Liver (tissue), 9 donors: ENCODE data around the gene ATXN7L1. TPM values are rescaled to one million over a fixed set of nuclear protein-coding genes. Genes with fewer than 3 reads are reported as not detected.

Experiments
- DNase-seq: peaks from one replicate; pipeline ENCODE4 v3.0.0-alpha.2; 2017; ENCODE audit warnings: low spot score
- H3K27ac ChIP-seq, 2 donors: one replicate each; pipeline ENCODE4 v1.7.0; 2013; ENCODE audit warnings: inconsistent platforms in 2 of 2, low read length in 2 of 2, control low read depth in 1 of 2, low read depth in 1 of 2, mild to moderate bottlenecking in 1 of 2
- H3K27me3 ChIP-seq, 4 donors: one replicate each; pipeline versions ENCODE4 v1.6.1 to v1.7.0; 2013; ENCODE audit warnings: low read length in 3 of 4, inconsistent platforms in 1 of 4, mild to moderate bottlenecking in 1 of 4, moderate library complexity in 1 of 4; ENCODE audit not compliant: control insufficient read depth in 4 of 4, insufficient read depth in 4 of 4
- H3K36me3 ChIP-seq, 4 donors: one replicate each; pipeline versions ENCODE4 v1.6.1 to v1.7.0; 2013; ENCODE audit warnings: low read length in 3 of 4, mild to moderate bottlenecking in 3 of 4, low read depth in 1 of 4, moderate library complexity in 1 of 4; ENCODE audit not compliant: control insufficient read depth in 4 of 4, insufficient read depth in 3 of 4
- H3K4me1 ChIP-seq, 4 donors: one replicate each; pipeline versions ENCODE4 v1.6.1 to v1.7.0; 2013; ENCODE audit warnings: low read length in 3 of 4, mild to moderate bottlenecking in 3 of 4, moderate library complexity in 1 of 4; ENCODE audit not compliant: control insufficient read depth in 4 of 4, insufficient read depth in 4 of 4
- H3K4me3 ChIP-seq, 3 donors: one replicate each; pipeline versions ENCODE4 v1.6.1 to v1.7.0; 2013; ENCODE audit warnings: low read length in 3 of 3, control low read depth in 1 of 3, low read depth in 1 of 3, mild to moderate bottlenecking in 1 of 3
- H3K9ac ChIP-seq, 2 donors: one replicate each; pipeline ENCODE4 v1.7.0; 2013; ENCODE audit warnings: low read length in 2 of 2, mild to moderate bottlenecking in 2 of 2, moderate library complexity in 2 of 2, control low read depth in 1 of 2, low read depth in 1 of 2
- H3K9me3 ChIP-seq, 4 donors: one replicate each; pipeline versions ENCODE4 v1.6.1 to v1.7.0; 2013; ENCODE audit warnings: low read length in 3 of 4; ENCODE audit not compliant: control insufficient read depth in 4 of 4
- ATF3 ChIP-seq: IDR thresholded peaks from 2 replicates; pipeline ENCODE4 v1.6.1; 2016; ENCODE audit warnings: antibody characterized with exemption
- CTCF ChIP-seq: fragments of 150-350 bp; IDR thresholded peaks from 2 replicates; pipeline ENCODE4 v1.5.1; 2017; ENCODE audit warnings: improper control_type of control experiment, low read depth, low read length; ENCODE audit not compliant: missing input control
- EGR1 ChIP-seq, 2 donors: IDR thresholded peaks; 2 replicates each; pipeline ENCODE4 v1.6.1; 2016 to 2018; ENCODE audit warnings: antibody characterized with exemption in 2 of 2, low read depth in 2 of 2
- FOXA1 ChIP-seq: IDR thresholded peaks from 2 replicates; pipeline ENCODE4 v1.6.1; 2016; ENCODE audit warnings: antibody characterized with exemption
- FOXA2 ChIP-seq: IDR thresholded peaks from 2 replicates; pipeline ENCODE4 v1.6.1; 2016; ENCODE audit warnings: antibody characterized with exemption
- GABPA ChIP-seq, 2 donors: IDR thresholded peaks in 1 of 2; conservative IDR thresholded peaks in 1 of 2; 2 replicates each; pipeline ENCODE4 v1.6.1; 2016; ENCODE audit warnings: antibody characterized with exemption in 2 of 2, mild to moderate bottlenecking in 1 of 2, moderate library complexity in 1 of 2
- HNF4A ChIP-seq, 2 donors: conservative IDR thresholded peaks; 2 replicates each; pipeline ENCODE4 v1.6.1; 2016; ENCODE audit warnings: antibody characterized with exemption in 2 of 2, mild to moderate bottlenecking in 2 of 2
- HNF4G ChIP-seq: IDR thresholded peaks from 2 replicates; pipeline ENCODE4 v1.6.1; 2016; ENCODE audit warnings: antibody characterized with exemption
- JUND ChIP-seq, 2 donors: IDR thresholded peaks; 2 replicates each; pipeline ENCODE4 v1.6.1; 2016; ENCODE audit warnings: antibody characterized with exemption in 2 of 2
- MAX ChIP-seq: IDR thresholded peaks from 2 replicates; pipeline ENCODE4 v1.6.1; 2016; ENCODE audit warnings: antibody characterized with exemption
- NR2F2 ChIP-seq: IDR thresholded peaks from 2 replicates; pipeline ENCODE4 v1.6.1; 2016; ENCODE audit warnings: antibody characterized with exemption
- RAD21 ChIP-seq, 2 donors: IDR thresholded peaks; 2 replicates each; pipeline ENCODE4 v1.6.1; 2016; ENCODE audit warnings: antibody characterized with exemption in 2 of 2, mild to moderate bottlenecking in 2 of 2
- REST ChIP-seq: IDR thresholded peaks from 2 replicates; pipeline ENCODE4 v1.6.1; 2016; ENCODE audit warnings: antibody characterized with exemption, mild to moderate bottlenecking
- RXRA ChIP-seq, 2 donors: IDR thresholded peaks; 2 replicates each; pipeline ENCODE4 v1.6.1; 2017 to 2018; ENCODE audit warnings: antibody characterized with exemption in 2 of 2, mild to moderate bottlenecking in 1 of 2
- SP1 ChIP-seq: IDR thresholded peaks from 2 replicates; pipeline ENCODE4 v1.6.1; 2018; ENCODE audit warnings: antibody characterized with exemption, mild to moderate bottlenecking
- TAF1 ChIP-seq: conservative IDR thresholded peaks from 2 replicates; pipeline ENCODE4 v1.6.1; 2016; ENCODE audit warnings: antibody characterized with exemption, mild to moderate bottlenecking
- YY1 ChIP-seq: IDR thresholded peaks from 2 replicates; pipeline ENCODE4 v1.6.1; 2016; ENCODE audit warnings: antibody characterized with exemption, mild to moderate bottlenecking
- ZBTB33 ChIP-seq: IDR thresholded peaks from 2 replicates; pipeline ENCODE4 v1.6.1; 2016; ENCODE audit warnings: antibody characterized with exemption
- WGBS: extraction: QIAGEN DNeasy Blood & Tissue Kit; methylation state at CpG from one replicate; pipeline ENCODE4 v1.1.7; 2013; 5-methylcytosine and 5-hydroxymethylcytosine counted together
- polyA plus RNA-seq, 2 donors: library from polyadenylated mRNA; stranded (reverse) in 1 of 2; unstranded in 1 of 2; fragments of 200-250 nt in 1 of 2; fragments of >200 nt in 1 of 2; fragmentation: Nextera tagmentation in 1 of 2; extraction: Ambion mirVana in 1 of 2; gene quantifications; one replicate each; pipeline versions ENCODE4 v1.2.1 to v1.2.3, GENCODE V29; 2013 to 2015
- total RNA-seq, 2 donors: library from RNA; depleted of rRNA; stranded (reverse); fragments of >200 nt; gene quantifications; one replicate each; pipeline ENCODE4 v1.2.3, GENCODE V29; 2014
- donor health status: healthy.
- donor health status: healthy.
- donor health status: healthy.
- donor health status: healthy.
- donor health status: healthy.

Gene ATXN7L1
- total and polyA plus RNA-seq, 4 donors, result 2.1 to 7.4 (median 5.3) TPM

- no peak for DNase-seq
- H3K36me3 ChIP-seq, result no peaks in the 10 kb centered on the region
- no peak overlapping the region for H3K9ac ChIP-seq
- TF ChIP-seq FOXA1 (no peak), JUND (IDR thresholded peaks at IDR 0.05) (no peak), FOXA2 (no peak), TAF1 (no peak), HNF4A (conservative IDR thresholded peaks at IDR 0.05) (no peak), MAX (no peak), EGR1 (IDR thresholded peaks at IDR 0.05; ENCODE audit: low read depth in 2 of 2) (no peak), CTCF (no peak), RAD21 (IDR thresholded peaks at IDR 0.05) (no peak), ATF3 (no peak), YY1 (no peak), SP1 (no peak), ZBTB33 (no peak), GABPA (IDR thresholded peaks at IDR 0.05 in 1 of 2, conservative IDR thresholded peaks at IDR 0.05 in 1 of 2) (no peak), HNF4G (no peak), RXRA (IDR thresholded peaks at IDR 0.05) (no peak), NR2F2 (no peak), REST (no peak)
- H3K4me1 ChIP-seq, result no peaks in the 10 kb centered on the region
- H3K27me3 ChIP-seq, result no peaks in the 10 kb centered on the region
- WGBS, result 97% methylated on average over 15 of the region's 15 CpGs
- H3K9me3 ChIP-seq, result no peaks in the 10 kb centered on the region
- H3K27ac ChIP-seq, result no peak overlapping the region
- no peak overlapping the region for H3K4me3 ChIP-seq
Measured at GRCh38 chr7:105788356-105788755, 88.0 kb downstream of the ATXN7L1 start.

- Histone ChIP-seq H3K36me3 (no peaks in the 10 kb centered on the region), H3K9me3 (no peaks in the 10 kb centered on the region), H3K27me3 (no peaks in the 10 kb centered on the region), H3K9ac (no peak overlapping the region), H3K4me1 (no peaks in the 10 kb centered on the region), H3K4me3 (no peak overlapping the region), H3K27ac (no peak overlapping the region)
- TF ChIP-seq SP1 (no peak), CTCF (no peak), JUND (IDR thresholded peaks at IDR 0.05) (no peak), EGR1 (IDR thresholded peaks at IDR 0.05; ENCODE audit: low read depth in 2 of 2) (no peak)
- 70% methylated on average over 3 of the region's 3 CpGs for WGBS
- no peak for DNase-seq
Measured at GRCh38 chr7:105787793-105788192, 88.6 kb downstream of the ATXN7L1 start.
